Fibroblast of villous mesenchyme (primary cell): ENCODE measurements around the gene HIC1. TPM values are rescaled to one million over a fixed set of nuclear protein-coding genes. Genes with fewer than 3 reads are reported as not detected.

Source experiments
- DNase-seq: peaks from one replicate; pipeline ENCODE4 v3.0.0-alpha.2; 2010; ENCODE audit warnings: low read depth
- H3K4me3 ChIP-seq: 2 replicates; pipeline ENCODE4 v1.5.1; 2011; ENCODE audit warnings: low read depth, mild to moderate bottlenecking, low read length
- CTCF ChIP-seq: IDR thresholded peaks from 2 replicates; pipeline ENCODE4 v1.5.1; 2012; ENCODE audit warnings: low read depth, mild to moderate bottlenecking, low read length; ENCODE audit not compliant: insufficient read depth
- total RNA-seq: library from RNA; depleted of rRNA; stranded (reverse); fragments of >200 nt; gene quantifications from 2 replicates; pipeline ENCODE4 v1.2.3, GENCODE V29; 2012

Gene HIC1
- total RNA-seq, 1 donor: 81.6 TPM

- no peak overlapping the region for H3K4me3 ChIP-seq
- no peak for TF ChIP-seq CTCF
- DNase-seq: no peak
Observed at GRCh38 chr17:2022647-2023240, 32.2 kb upstream of the HIC1 start.

- no peak for DNase-seq
- TF ChIP-seq CTCF: no peak
- no peak overlapping the region for H3K4me3 ChIP-seq
Observed at GRCh38 chr17:2023256-2023655, 31.6 kb upstream of the HIC1 start.

GRCh38 chr17:2023692-2024571 is 31.0 kb upstream of the HIC1 start:
- no peak for DNase-seq
- TF ChIP-seq CTCF: no peak
- peak overlapping the region; percentile 18 for H3K4me3 ChIP-seq

GRCh38 chr17:2024572-2025219 is 30.2 kb upstream of the HIC1 start:
- peak overlapping the region; percentile 56 for H3K4me3 ChIP-seq
- no peak for DNase-seq
- TF ChIP-seq CTCF: no peak

- peak within 1 kb of the TSS; percentile 56 for H3K4me3 ChIP-seq
- DNase-seq: peak; percentile 63
- no peak for TF ChIP-seq CTCF
Observed at GRCh38 chr17:2025220-2025621, 29.7 kb upstream of the HIC1 start, which contains the start of gene RTN4RL1. TSS of gene RTN4RL1 (minus strand) at chr17:2025334. CDS start at chr17:2024865, 469 bp downstream.

GRCh38 chr17:2025622-2026309 is 29.1 kb upstream of the HIC1 start:
- DNase-seq: peak; percentile 68
- H3K4me3 ChIP-seq: peak overlapping the region; percentile 56

More at GRCh38 chr17:2025622-2026309, 29.1 kb upstream of the HIC1 start:
- peak; percentile 81 for TF ChIP-seq CTCF
